SJSA1 (cell line): ENCODE results near the gene PSD. TPM values are rescaled to one million over a fixed set of nuclear protein-coding genes. Genes with fewer than 3 reads are reported as not detected.
"Not testable (repeated sequence)": the region's sequence is repeated elsewhere in the genome, so short reads cannot be mapped to it uniquely, and the experiment has no call there.

Experiments used
- DNase-seq, 2 experiments: peaks; one replicate each; pipeline ENCODE4 v3.0.0-alpha.2; 2015 to 2020; ENCODE audit warnings: low spot score in 2 of 2, low read depth in 1 of 2
- H3K27ac ChIP-seq: fragments of 250-450 bp; sonication (Bioruptor Pico); 2 replicates; pipeline ENCODE4 v1.5.1; 2020; ENCODE audit warnings: mild to moderate bottlenecking, moderate library complexity
- H3K27me3 ChIP-seq: fragments of 250-450 bp; sonication (Bioruptor Pico); replicated peaks from 2 replicates; pipeline ENCODE4 v1.5.1; 2020; ENCODE audit warnings: mild to moderate bottlenecking, moderate library complexity
- H3K36me3 ChIP-seq: fragments of 250-450 bp; sonication (Bioruptor Pico); 2 replicates; pipeline ENCODE4 v1.5.1; 2020; ENCODE audit warnings: mild to moderate bottlenecking
- H3K4me1 ChIP-seq: fragments of 250-450 bp; sonication (Bioruptor Pico); replicated peaks from 2 replicates; pipeline ENCODE4 v1.6.1; 2021; ENCODE audit warnings: mild to moderate bottlenecking
- H3K4me3 ChIP-seq: fragments of 250-450 bp; sonication (Bioruptor Pico); 2 replicates; pipeline ENCODE4 v1.5.1; 2020; ENCODE audit warnings: mild to moderate bottlenecking
- H3K9me3 ChIP-seq: fragments of 250-450 bp; sonication (Bioruptor Pico); replicated peaks from 2 replicates; pipeline ENCODE4 v1.5.1; 2020; ENCODE audit warnings: mild to moderate bottlenecking
- total RNA-seq: library from RNA; depleted of rRNA; stranded (reverse); fragments of >200 nt; shearing (Covaris generic); gene quantifications from 2 replicates; pipeline ENCODE4 v1.2.3, GENCODE V29; 2014; rRNA removed

The PSD gene
- total RNA-seq = 0.08 TPM in 1 of 2 replicates, not detected in the other

DNA sequence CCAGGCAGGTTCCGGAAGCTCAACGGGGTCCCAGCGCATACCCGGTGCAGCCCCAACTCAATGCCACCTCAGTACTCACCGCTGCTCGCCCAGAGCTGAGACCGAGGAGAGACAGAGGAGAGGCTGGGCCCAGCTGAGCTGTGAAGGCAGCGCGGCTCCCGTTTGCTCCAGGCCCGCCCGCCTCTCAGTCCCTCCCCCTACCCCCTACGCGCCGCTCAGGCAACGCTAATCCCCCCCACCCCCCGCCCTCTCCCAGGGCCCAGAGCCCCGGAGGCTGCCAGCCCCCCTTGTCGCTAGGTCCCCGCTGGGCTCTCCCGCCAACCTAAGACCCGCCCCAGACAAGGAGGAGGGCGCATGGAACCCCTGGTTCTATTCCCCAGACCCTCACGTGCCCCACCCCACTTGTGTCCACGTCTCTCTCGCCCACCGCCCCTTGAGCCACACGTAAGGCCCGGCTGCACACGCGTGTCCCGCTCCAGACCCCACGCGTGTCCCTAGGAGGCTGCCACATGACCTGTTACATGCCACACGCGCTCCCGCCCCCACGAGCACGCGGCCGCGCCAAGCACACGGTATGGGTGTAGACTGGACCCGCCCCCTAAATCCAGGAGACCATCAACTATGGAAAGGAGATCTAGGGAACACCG is at the start of gene PSD:
TSS of gene PSD (minus strand) at position 164 of the 647 bp plus-strand sequence. CDS start 1,747 bp downstream, outside the sequence.
- Histone ChIP-seq H3K4me1 (peaks cover 28% of the 10 kb centered on the region), H3K27ac (no peak within 1 kb of the TSS), H3K4me3 (peak within 1 kb of the TSS; percentile 66), H3K27me3 (peaks cover 30% of the 10 kb centered on the region), H3K36me3 (peaks cover 22% of the 10 kb centered on the region), H3K9me3 (no peaks in the 10 kb centered on the region; the same call in 1 of the 2 replicates)
- no peak for DNase-seq

GRCh38 chr10:102467971-102468438 is 49.4 kb upstream of the PSD start:
- Histone ChIP-seq H3K36me3 (no peaks in the 10 kb centered on the region), H3K27ac (no peak overlapping the region), H3K9me3 (no peaks in the 10 kb centered on the region), H3K4me3 (no peak overlapping the region), H3K4me1 (no peaks in the 10 kb centered on the region), H3K27me3 (no peaks in the 10 kb centered on the region)
- no peak for DNase-seq

GRCh38 chr10:102467318-102467717 is 48.7 kb upstream of the PSD start:
- H3K4me1 ChIP-seq = no peaks in the 10 kb centered on the region

DNA sequence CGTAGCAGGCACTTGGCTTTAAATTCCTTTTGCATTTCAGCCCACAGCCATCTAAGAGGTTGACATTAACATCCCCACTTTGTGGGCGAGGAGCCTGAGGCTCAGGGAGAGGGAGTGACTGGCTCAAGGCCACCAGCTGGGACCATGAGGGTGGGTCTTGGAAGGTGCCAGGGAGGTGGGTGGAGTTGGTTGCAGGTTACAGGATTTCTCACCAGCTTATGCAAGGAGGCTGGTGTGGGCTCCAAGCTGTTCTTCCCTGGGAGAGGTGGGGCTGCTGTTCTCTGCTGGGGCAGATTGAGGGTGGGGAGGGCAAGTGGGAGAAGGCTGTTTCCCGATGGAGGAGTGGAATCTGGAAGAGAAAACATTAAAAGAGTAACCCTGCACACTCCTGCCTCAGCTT is 46.9 kb upstream of the PSD start:
- no peak overlapping the region for H3K4me3 ChIP-seq
- peaks cover 10% of the 10 kb centered on the region for H3K4me1 ChIP-seq
- DNase-seq = no peak
- H3K36me3 ChIP-seq = no peaks in the 10 kb centered on the region
- no peaks in the 10 kb centered on the region for H3K9me3 ChIP-seq
- no peak overlapping the region for H3K27ac ChIP-seq
- no peaks in the 10 kb centered on the region for H3K27me3 ChIP-seq

More at GRCh38 chr10:102467318-102467717, 48.7 kb upstream of the PSD start:
- Histone ChIP-seq H3K27me3 (no peaks in the 10 kb centered on the region), H3K9me3 (no peaks in the 10 kb centered on the region), H3K36me3 (no peaks in the 10 kb centered on the region), H3K4me3 (no peak overlapping the region), H3K27ac (no peak overlapping the region)
- no peak for DNase-seq

DNA sequence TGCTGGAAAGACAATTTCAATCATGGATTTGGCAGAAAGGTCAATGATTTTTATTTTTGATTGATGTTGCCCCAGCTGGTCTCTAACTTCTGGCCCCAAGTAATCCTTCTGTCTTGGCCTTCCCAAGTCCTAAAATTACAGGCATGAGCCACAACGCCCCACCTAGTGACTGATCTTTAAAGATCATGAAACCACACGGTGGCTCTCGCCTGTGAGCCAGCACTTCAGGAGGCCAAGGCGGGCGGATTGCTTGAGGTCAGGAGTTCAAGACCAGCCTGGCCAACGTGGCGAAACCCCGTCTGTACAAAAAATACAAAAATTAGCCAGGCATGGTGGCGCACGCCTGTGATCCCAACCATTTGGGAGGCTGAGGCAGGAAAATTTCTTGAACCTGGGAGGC is 45.4 kb upstream of the PSD start:
- H3K27me3 ChIP-seq = no peaks in the 10 kb centered on the region
- H3K4me3 ChIP-seq = no peak overlapping the region
- no peak for DNase-seq
- H3K9me3 ChIP-seq = no peaks in the 10 kb centered on the region
- peaks cover 10% of the 10 kb centered on the region for H3K4me1 ChIP-seq
- H3K36me3 ChIP-seq = no peaks in the 10 kb centered on the region
- no peak overlapping the region for H3K27ac ChIP-seq

GRCh38 chr10:102462512-102463054 is 44.0 kb upstream of the PSD start:
- H3K27ac ChIP-seq = no peak overlapping the region
- H3K4me1 ChIP-seq = peaks cover 10% of the 10 kb centered on the region
- no peak for DNase-seq
- H3K9me3 ChIP-seq = no peaks in the 10 kb centered on the region
- H3K36me3 ChIP-seq = no peaks in the 10 kb centered on the region
- H3K4me3 ChIP-seq = no peak overlapping the region
- H3K27me3 ChIP-seq = no peaks in the 10 kb centered on the region

DNA sequence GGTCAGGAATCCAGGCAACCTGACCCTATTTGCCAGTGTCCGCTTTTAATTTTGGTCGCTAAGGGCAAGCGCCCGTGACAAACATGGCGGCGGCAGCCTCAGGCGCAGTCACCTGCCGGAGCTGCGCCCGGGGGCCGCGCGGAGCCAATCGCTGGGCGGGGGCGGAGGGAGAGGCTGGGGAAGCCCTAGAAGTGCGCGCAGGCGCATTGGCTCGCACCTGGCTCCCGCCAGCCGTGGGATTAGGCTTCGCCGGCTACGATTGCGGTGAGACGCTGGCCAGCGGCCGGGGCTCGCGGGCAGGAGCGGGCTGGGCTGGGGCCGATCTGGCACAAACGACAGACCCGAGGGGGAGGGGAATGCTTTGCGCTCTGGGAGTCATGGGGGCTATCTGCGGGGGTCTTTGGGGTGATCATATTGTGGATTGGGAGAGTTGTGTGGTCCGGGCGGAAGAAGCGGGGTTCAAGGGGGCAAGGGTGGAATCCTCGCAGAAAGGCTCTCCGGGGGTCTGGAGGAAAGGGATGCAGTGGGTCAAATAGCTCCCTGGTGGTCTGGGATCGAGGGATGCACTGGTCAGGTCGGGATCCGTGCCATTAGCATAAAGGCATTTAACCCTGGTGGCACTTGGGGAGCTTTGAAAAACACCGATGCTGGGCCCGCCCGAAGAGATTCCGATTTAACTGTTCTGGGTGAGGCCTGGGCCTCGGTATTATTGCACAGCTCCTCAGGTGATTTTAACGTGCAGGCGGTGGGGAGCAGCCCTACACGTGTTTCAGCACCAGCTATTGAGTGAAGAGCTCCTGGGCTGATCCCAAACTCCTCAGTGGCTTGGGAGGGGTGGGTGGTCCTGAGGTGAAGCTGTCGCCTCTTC is 42.8 kb upstream of the PSD start:
- Histone ChIP-seq H3K27me3 (no peaks in the 10 kb centered on the region), H3K4me3 (peak overlapping the region; percentile 31), H3K27ac (no peak overlapping the region), H3K4me1 (peaks cover 10% of the 10 kb centered on the region), H3K36me3 (no peaks in the 10 kb centered on the region), H3K9me3 (no peaks in the 10 kb centered on the region)
- DNase-seq = peak; percentile 42 to 80

GRCh38 chr10:102460836-102461186 is 42.2 kb upstream of the PSD start:
- peak overlapping the region; percentile 31; the same call in 1 of the 2 replicates for H3K4me3 ChIP-seq
- H3K27me3 ChIP-seq = no peaks in the 10 kb centered on the region
- H3K4me1 ChIP-seq = peaks cover 15% of the 10 kb centered on the region
- no peak overlapping the region for H3K27ac ChIP-seq
- no peaks in the 10 kb centered on the region for H3K9me3 ChIP-seq
- DNase-seq = no peak
- H3K36me3 ChIP-seq = no peaks in the 10 kb centered on the region

GRCh38 chr10:102458656-102459055 is 40.1 kb upstream of the PSD start:
- Histone ChIP-seq H3K4me3 (no peak overlapping the region), H3K36me3 (no peaks in the 10 kb centered on the region), H3K4me1 (peaks cover 24% of the 10 kb centered on the region), H3K9me3 (no peaks in the 10 kb centered on the region), H3K27ac (no peak overlapping the region), H3K27me3 (no peaks in the 10 kb centered on the region)
- no peak for DNase-seq

DNA sequence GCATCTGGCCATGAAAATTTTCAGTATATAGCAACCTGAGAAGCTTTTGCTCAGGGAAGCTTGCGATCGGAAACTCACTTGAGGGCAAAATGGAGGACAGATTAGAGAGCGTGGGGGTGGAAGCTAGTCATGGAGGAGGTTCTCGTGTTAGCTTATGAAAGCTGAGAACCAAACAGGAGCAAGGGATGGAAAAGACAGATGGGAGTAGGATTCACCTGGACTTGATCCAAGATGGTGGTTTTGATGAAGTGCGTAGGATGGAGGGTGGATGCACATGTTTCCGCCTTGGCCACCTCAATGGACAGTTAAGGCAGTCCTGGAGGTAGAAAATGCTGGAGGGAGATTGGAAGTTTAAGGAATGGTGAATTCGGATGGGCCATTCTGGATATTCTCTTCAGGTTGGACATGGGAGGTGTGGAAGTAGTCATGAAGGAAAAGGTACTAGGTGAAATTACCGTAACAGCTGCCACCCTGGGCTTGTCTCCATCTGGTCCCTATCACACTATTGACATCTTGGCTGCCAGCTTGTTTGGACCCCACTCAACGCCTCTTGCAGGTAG is 39.1 kb upstream of the PSD start:
- 0 out of 2 replicates have a peak, but pooled peaks cover under 1% of the 10 kb centered on the region for H3K36me3 ChIP-seq
- no peak for DNase-seq
- H3K9me3 ChIP-seq = no peaks in the 10 kb centered on the region
- H3K27me3 ChIP-seq = no peaks in the 10 kb centered on the region
- no peak overlapping the region for H3K4me3 ChIP-seq
- peaks cover 34% of the 10 kb centered on the region for H3K4me1 ChIP-seq
- H3K27ac ChIP-seq = no peak overlapping the region

DNA sequence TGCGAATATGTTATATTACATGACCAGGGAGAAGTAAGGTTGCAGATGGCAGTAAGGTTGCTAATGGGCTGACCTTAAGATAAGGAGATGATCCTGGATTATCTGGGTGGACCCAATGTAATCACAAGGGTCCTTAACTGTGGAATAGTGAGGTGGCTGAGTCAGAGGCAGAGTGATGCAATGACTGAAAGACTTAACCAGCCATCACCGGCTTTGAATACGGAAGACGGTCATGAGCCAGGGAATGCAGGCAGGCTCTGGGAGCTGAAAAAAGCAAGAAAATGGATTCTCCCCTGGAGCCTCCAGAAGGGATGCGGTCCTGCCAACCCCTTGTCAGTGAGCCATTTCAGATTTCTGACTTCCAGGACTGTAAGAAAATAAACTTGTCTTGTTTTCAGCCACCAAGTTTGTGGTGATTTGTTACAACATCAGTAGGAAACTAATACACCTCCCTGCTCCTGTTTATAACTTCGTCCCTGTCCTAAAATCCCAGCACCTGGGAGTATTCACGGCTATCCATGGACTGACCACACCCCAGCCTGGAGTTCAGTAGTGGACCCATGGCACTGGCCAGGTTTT is 37.4 kb upstream of the PSD start:
- DNase-seq = no peak
- no peaks in the 10 kb centered on the region for H3K27me3 ChIP-seq

GRCh38 chr10:102454662-102455487 is 36.3 kb upstream of the PSD start:
- not testable (repeated sequence) for H3K27ac ChIP-seq, H3K36me3 ChIP-seq, H3K9me3 ChIP-seq

More for the DNA sequence above, 37.4 kb upstream of the PSD start:
- peaks cover 35% of the 10 kb centered on the region for H3K4me1 ChIP-seq
- 0 out of 2 replicates have a peak overlapping the region, but pooled peaks have one; percentile 16 for H3K27ac ChIP-seq
- H3K9me3 ChIP-seq = no peaks in the 10 kb centered on the region
- H3K36me3 ChIP-seq = peaks cover 3% of the 10 kb centered on the region; the same call in 1 of the 2 replicates
- H3K4me3 ChIP-seq = no peak overlapping the region

More at GRCh38 chr10:102454662-102455487, 36.3 kb upstream of the PSD start:
- not testable (repeated sequence) for H3K27me3 ChIP-seq, H3K4me3 ChIP-seq, DNase-seq
- H3K4me1 ChIP-seq = peaks cover 44% of the 10 kb centered on the region
